Fibroblast of pulmonary artery (primary cell): ENCODE results near the gene HACL1.

Experiments used
- DNase-seq: peaks from one replicate; pipeline ENCODE4 v3.0.0-alpha.2; 2010; ENCODE audit warnings: low read depth
- H3K4me3 ChIP-seq: replicated peaks from 2 replicates; pipeline ENCODE4 v1.5.1; 2011; ENCODE audit warnings: low read depth, mild to moderate bottlenecking, control low read depth, low read length, moderate library complexity
- TF ChIP-seq, protein P1 (sequence below): IDR thresholded peaks from 2 replicates; pipeline ENCODE4 v1.5.1; 2011; ENCODE audit warnings: mild to moderate bottlenecking, control low read depth, low read length, inconsistent platforms; ENCODE audit errors: missing control alignments

The HACL1 gene

DNA sequence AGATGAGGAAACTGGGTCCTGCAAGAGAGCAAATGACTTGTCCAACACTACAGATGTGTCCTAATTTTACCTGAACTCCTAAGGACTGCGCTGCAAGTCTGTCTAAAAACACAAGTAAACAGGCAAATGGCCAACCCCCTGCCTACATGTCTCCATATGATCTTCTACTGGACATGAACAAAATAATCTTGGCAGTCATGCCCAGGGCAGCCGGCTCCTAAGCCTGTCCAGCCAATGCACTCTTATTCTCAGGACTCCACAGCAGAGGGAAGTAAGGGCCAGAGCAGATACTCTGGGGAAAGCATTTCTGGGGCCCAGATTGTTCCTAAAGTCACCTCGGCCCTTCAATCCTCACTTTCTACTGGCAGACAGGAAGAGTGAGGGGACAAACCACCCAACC lies 90.2 kb downstream of the HACL1 start:
- TF ChIP-seq, protein P1, sequence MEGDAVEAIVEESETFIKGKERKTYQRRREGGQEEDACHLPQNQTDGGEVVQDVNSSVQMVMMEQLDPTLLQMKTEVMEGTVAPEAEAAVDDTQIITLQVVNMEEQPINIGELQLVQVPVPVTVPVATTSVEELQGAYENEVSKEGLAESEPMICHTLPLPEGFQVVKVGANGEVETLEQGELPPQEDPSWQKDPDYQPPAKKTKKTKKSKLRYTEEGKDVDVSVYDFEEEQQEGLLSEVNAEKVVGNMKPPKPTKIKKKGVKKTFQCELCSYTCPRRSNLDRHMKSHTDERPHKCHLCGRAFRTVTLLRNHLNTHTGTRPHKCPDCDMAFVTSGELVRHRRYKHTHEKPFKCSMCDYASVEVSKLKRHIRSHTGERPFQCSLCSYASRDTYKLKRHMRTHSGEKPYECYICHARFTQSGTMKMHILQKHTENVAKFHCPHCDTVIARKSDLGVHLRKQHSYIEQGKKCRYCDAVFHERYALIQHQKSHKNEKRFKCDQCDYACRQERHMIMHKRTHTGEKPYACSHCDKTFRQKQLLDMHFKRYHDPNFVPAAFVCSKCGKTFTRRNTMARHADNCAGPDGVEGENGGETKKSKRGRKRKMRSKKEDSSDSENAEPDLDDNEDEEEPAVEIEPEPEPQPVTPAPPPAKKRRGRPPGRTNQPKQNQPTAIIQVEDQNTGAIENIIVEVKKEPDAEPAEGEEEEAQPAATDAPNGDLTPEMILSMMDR: no peak
- no peak overlapping the region for H3K4me3 ChIP-seq
- no peak for DNase-seq
